NCI-H2227 treated with DMSO at 0.1 percent for 48 hours (cell line): ENCODE data around the gene KRTAP5-3.
"Not testable (repeated sequence)": the region's sequence is repeated elsewhere in the genome, so short reads cannot be mapped to it uniquely, and the experiment has no call there.

Source experiments
- DNase-seq: peaks from one replicate; lab custom pipeline; 2025; lab: John Stamatoyannopoulos, UW

KRTAP5-3 gene

GRCh38 chr11:1582909-1583308, 25.4 kb downstream of the KRTAP5-3 start:
- DNase-seq: not testable (repeated sequence)

DNA sequence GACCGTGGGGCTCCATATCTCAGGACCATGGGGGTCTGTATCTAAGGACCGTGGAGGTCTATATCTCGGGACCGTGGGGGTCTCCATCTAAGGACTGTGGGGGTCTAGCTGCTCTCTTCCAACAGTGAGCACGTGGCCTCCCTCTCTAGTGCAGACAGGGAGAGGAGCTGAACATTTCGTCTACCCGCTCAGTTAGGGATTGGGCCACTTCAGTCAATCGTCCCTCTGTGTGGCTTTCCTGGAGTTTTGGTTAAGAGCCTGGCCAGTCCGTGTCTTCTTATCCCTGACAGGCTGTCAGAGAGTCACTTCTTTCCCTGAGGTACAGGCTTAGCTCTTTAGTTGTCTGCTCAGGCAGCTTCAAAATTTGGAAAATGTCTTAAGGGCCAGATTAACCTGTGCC, 26.3 kb downstream of the KRTAP5-3 start:
- DNase-seq: no peak

DNA sequence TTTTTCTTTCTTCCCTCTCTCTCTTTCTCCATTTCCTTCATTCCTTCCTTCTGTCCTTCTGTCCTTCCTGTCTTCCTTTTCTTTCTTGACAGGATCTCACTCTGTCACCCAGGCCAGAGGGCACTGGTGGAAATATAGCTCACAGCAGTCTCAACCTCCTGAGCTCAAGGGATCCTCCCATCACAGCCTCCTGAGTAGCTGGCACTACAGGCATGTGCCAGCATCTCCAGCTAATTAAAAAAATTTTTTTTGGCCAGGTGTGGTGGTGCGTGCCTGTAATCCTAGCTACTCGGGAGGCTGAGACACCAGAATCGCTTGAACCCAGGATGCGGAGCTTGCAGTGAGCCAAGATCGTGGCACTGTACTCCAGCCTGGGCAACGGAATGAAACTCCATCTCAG, 31.4 kb downstream of the KRTAP5-3 start:
- no peak for DNase-seq

GRCh38 chr11:1575756-1576155, 32.5 kb downstream of the KRTAP5-3 start:
- not testable (repeated sequence) for DNase-seq

GRCh38 chr11:1574933-1575242, 33.4 kb downstream of the KRTAP5-3 start:
- peak; percentile 30 for DNase-seq

- DNase-seq: no peak
Measured at GRCh38 chr11:1574238-1574932, 33.9 kb downstream of the KRTAP5-3 start.

DNA sequence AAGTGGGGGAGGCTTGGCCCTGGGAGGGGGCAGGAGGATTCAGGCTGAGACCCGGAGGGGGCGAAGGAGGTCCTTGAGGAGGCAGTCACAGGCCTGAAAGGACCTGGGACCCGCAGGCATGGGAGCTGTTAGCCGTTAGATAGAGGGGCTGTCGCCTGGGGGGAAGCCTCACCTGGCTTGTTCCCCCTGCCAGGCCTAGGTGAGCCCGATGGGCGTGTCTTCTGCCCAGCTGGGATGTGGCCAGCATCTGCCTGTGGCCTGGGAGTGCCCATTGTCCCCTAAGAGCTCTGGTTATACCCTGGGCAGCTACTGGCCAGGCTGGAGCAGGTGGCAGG, 34.4 kb downstream of the KRTAP5-3 start:
- DNase-seq: no peak

DNA sequence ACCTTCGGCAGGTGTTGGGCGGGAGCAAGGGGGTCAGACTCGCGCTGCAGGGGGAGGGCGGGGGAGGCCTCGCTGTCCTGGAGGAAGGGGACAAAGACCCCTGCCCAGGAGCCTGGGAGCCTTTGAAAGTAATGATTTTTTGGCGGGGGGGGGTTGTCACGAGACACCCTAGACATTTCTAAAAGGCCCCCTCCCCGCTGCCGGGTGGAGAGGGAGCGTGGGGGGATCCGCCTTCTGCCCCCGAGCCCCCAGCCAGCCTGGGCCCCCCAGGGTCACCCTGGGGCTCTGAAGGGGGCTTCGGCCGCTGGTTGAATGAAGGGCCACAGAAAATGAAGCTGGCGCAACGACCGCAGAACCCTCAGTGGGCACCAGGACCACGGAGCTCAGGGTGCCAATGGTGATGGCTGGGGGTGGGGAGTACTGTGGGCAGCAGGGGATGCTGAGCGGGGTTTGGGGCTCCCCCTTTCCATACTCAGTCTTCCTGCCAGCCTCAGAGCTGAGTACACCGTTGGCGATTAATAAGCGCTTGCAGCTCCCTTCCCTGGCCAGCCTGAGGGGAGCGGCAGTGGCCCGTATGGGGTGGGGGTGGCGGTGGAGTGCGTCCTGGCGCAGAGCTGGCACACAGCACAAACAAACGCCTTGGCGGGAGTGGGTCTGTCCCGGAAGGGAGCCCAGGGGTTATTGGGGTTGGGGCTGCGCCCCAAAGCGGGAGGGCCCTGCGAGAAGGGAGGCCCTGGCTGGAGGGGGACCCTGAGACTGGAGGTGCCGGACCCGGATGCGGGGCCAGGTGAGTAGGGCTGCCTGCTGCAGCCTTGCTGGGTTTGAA, 35.0 kb downstream of the KRTAP5-3 start:
- no peak for DNase-seq

DNA sequence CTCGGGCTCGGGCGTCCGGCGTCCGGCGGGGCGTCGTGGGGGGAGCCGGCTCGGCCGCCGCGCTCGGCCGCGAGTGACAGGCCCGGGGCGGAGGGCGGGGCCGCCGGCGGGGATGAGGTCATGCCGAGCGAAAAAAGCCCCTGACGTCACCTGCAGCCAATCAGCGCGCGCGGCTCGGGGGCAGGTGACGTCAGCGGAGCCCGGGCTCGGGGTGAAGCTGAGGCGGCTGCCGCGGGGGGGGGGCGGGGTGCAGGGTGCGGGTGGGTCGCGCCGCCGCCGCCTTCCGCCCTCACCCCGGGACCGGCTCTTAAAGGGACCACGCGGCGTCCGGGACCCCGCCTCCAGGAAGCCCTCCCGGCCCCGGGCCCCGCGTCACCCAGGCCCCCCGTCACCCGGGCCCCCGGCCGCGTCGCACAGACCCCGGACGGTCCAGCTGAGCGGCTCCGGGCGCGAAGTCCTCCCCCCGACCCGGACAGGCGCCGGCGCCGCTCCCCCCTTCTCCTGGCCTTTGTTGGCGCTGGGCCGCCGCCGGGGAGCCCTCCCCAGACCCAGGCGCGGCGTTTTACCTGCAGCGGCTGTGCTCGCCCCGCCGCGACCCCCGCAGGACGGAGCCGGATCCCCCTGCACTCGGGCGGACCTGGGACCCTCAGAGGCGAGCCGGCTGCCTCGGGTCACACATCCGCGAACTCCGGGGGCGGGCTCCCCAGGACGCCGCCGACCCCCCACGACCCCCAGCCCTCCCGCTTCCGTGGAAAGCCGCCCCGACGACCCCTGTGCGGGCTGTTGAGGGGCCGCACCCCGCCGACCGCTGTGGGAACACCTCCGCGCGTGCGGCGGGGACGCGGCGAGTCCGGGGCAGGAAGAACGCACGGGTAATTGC, 35.8 kb downstream of the KRTAP5-3 start, which contains the start of gene DUSP8:
Gene DUSP8, minus strand, starts transcription at position 75 of the 880 bp plus-strand sequence. CDS start 6,445 bp downstream, outside the sequence.
- DNase-seq: peak; percentile 82

DNA sequence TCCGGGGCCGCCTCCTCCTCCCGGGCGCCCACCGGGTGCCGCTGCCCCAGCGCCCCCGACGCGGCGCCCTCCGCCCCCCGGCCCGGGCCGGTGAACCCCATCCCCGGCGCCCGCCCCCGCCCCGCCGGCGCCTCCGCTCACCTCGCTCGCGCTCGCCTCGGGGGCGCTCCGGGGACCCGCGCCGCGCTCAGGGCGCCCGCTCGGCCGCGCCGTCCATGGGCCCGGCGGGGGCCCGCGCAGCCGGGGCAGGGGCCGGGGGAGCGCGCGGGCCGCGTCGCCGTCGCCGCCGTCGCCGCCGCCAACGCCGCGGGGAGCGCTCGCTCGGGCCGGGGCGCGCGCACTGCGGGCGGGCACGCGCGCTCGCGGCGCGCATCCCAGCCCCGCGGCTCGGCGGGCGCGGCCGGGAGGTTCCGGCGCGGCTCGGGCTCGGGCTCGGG, 36.5 kb downstream of the KRTAP5-3 start:
- no peak for DNase-seq

- peak; percentile 27 for DNase-seq
Measured at GRCh38 chr11:1570896-1571759, 37.1 kb downstream of the KRTAP5-3 start.

DNA sequence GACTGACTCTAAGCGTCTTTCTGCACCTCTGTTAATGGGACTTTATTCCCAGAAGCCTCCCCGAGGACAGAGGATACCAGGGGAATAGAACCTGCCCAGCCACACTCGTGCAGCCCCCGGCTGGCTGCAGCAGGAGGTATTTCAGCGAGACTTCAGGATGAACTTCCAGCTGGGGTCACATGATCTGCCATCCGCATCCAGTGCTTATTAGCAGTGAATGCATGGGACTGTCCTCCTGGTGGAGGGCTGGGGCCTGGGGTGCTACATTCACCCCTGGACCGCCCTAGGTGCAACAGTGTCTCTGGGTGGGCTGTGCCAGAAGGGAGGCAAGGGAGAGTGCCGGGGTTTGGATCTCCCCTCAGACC, 37.8 kb downstream of the KRTAP5-3 start:
- DNase-seq: no peak

- DNase-seq: no peak
Measured at GRCh38 chr11:1570001-1570453, 38.2 kb downstream of the KRTAP5-3 start.

DNA sequence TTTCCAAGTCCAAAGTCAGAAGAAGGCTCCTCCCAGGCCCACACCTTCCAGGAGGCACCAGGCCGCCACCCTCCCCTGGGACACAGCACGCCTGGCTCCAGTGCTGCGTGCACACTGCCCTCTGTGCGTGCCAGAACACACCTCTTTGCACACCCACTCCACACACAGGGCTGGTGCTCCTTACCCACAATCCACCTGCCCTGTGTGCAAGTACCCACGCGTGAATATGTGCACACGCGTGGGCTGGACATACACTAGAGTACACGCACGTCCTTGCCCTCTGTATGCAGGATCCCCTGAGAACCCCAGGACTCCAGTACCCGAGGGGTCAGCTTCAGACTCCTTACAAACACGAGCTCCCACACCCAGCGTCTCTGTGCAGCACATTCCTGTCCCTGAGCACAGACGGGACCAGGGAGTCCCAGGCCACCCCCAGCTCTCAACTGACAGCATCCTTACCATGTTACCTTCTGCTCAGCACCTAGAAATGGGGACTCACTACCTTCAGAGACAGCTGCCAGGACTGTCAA, 38.9 kb downstream of the KRTAP5-3 start:
- DNase-seq: no peak

DNA sequence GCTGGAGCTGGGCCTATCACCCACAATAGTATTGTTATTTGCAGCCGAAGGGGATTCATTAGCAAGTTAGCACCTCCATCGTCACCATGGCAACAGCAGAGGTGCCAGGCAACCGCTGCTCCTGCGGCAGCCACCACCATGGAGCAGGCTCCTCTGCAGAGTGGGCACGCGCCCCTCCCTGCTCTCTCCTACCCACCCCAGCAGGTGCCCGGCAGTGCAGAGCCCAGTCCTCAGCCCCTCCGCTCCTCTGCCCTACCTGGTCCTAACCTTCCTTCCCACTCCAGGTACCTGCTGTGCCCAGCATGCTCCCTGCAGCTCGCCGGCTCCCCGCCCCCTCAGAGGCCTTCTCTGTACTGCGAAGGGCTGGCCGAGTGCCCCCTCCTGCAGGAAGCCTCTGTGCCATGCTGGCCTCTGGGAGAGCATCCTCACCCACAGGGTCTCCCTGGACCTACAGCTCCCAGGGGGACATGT, 39.8 kb downstream of the KRTAP5-3 start:
- DNase-seq: peak; percentile 42

DNA sequence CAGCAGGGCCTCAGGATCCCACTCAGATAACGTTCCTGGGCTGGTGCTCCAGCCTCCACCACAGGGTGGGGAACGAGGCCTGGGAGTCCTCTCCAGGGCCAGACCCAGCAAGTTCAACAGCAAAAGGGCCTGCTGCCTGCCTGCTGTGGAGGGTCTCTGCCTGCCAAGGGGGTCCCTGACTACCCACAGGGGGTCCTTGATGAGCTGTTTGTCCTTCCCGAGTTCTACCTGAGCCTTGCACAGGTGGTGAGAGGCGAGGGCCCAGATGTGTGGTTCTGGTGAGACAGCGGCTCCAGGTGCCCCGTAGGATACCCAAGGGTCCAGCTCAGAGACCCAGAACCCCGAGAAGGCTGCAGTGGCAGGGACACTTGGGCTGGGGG, 40.6 kb downstream of the KRTAP5-3 start:
- DNase-seq: no peak

DNA sequence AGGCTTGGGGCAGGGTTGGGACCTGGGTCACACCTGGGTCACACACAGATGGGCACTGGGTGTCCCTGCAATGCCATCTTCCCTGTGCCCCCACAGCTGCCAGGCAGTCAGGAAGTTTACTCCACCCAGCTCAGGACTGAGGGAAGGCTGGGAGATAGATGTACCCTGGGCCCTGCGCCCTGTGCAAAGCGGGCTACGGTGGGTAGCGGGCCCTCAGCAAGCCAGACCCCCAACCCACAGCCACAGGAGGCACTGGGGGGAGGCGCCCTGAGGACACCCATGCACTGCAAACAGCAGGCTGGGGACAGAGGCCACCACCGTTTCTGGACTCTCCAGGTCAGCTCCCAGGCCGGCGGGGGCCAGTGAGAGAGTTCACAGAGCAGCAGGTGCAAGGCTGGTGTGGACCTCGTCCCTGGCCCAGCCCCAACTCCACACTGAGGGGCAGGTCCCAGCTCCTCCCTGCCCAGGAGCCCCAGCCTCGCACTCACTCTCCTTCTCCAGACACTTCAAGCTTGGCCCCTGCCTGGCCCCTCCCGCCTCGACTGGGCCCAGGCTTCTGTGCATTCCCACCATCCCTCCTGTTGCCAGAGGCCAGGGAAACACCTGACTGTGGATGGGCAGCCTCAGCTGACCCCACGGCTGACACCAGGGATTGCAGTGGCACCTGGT, 41.1 kb downstream of the KRTAP5-3 start:
- DNase-seq: no peak

GRCh38 chr11:1566381-1567051, 41.7 kb downstream of the KRTAP5-3 start:
- DNase-seq: no peak

DNA sequence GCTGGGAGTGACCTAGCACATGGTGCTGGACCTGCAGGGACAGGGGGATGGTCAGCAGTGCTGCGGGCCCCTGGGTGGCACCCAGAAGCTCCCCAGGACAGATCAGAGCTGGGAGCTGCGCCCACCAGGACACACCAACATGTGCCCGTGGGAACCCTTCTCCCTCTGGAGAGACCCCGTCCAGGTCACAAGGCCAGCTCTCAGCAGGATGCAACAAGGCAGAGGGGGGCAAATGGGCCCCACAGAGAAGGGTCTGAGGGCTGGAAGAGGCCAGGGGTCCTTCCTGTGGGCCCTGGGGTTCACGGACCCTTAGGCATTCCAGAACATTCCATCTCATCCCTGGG, 42.4 kb downstream of the KRTAP5-3 start:
- no peak for DNase-seq
